A549 (cell line): Measurements from ENCODE around the gene TRPV4. TPM values are rescaled to one million over a fixed set of nuclear protein-coding genes. Genes with fewer than 3 reads are reported as not detected.

ENCODE experiments used
- ATAC-seq, 2 experiments: fragments of 200-7000 bp in 1 of 2; fragments of >200 bp in 1 of 2; cut with Nextera tagmentation in 1 of 2; cut with Tn5 transposase in 1 of 2; 3 replicates each; pipeline versions ENCODE4 v1.8.0 to v1.9.1; 2018 to 2020; ENCODE audit warnings: mild to moderate bottlenecking in 1 of 2, moderate library complexity in 1 of 2
- CTCF ChIA-PET: fragments of 300-600 bp; sonication (Branson Sonifier 250); formaldehyde crosslinking; extraction: SDS; loops from one replicate; lab custom pipeline; 2021; ENCODE audit warnings: antibody characterized with exemption, inconsistent platforms; lab: Yijun Ruan, JAX
- POLR2A ChIA-PET: fragments of 350-600 bp; formaldehyde crosslinking; extraction: SDS; loops from one replicate; lab custom pipeline; 2021; ENCODE audit warnings: antibody characterized with exemption, inconsistent platforms; lab: Yijun Ruan, JAX
- DNase-seq, 2 experiments: peaks; one replicate each; pipeline versions ENCODE4 v3.0.0 to v3.0.0-alpha.2; 2011 to 2016; ENCODE audit warnings: low read depth in 1 of 2, low spot score in 1 of 2
- FAIRE-seq: peaks from 2 replicates; lab custom pipeline; 2011; peaks lifted over from hg19 to GRCh38; lab: Jason Lieb, UNC
- H3K27ac ChIP-seq, 2 experiments: fragments of >200 bp; sonication (Bioruptor Twin); formaldehyde crosslinking; 3 replicates each; pipeline ENCODE4 v1.5.1; 2016 to 2017
- H3K4me1 ChIP-seq: fragments of >200 bp; sonication (Bioruptor Twin); formaldehyde crosslinking; 3 replicates; pipeline ENCODE4 v1.6.1; 2016
- H3K4me2 ChIP-seq: fragments of >200 bp; sonication (Bioruptor Twin); formaldehyde crosslinking; 3 replicates; pipeline ENCODE4 v1.6.1; 2016
- H3K4me3 ChIP-seq: fragments of >200 bp; sonication (Bioruptor Twin); formaldehyde crosslinking; 3 replicates; pipeline ENCODE4 v1.5.1; 2016
- H3K9me3 ChIP-seq: fragments of >200 bp; sonication (Bioruptor Twin); formaldehyde crosslinking; 3 replicates; pipeline ENCODE4 v1.6.1; 2016
- BHLHE40 ChIP-seq: IDR thresholded peaks from 2 replicates; pipeline ENCODE4 v1.6.1; 2012; ENCODE audit warnings: low read depth, low read length, inconsistent platforms
- FOSL2 ChIP-seq, 2 experiments: fragments of 450-650 bp in 1 of 2; fragments of >200 bp in 1 of 2; sonication (Bioruptor Twin) in 1 of 2; formaldehyde crosslinking; IDR thresholded peaks; 2 replicates each; pipeline versions ENCODE4 v1.5.0 to v1.6.1; 2016 to 2020; ENCODE audit warnings: mild to moderate bottlenecking in 1 of 2, moderate library complexity in 1 of 2
- HDAC2 ChIP-seq: fragments of 200-600 bp; sonication (generic); IDR thresholded peaks from 2 replicates; pipeline ENCODE4 v1.6.1; 2016
- HOXA7 ChIP-seq: fragments of 250-450 bp; sonication (Bioruptor Pico); IDR thresholded peaks from 2 replicates; pipeline ENCODE4 v1.5.0; 2020; ENCODE audit warnings: mild to moderate bottlenecking, moderate library complexity
- HOXB13 ChIP-seq: fragments of 250-450 bp; sonication (Bioruptor Pico); IDR thresholded peaks from 2 replicates; pipeline ENCODE4 v1.5.0; 2020; ENCODE audit warnings: low read depth, mild to moderate bottlenecking, moderate library complexity
- MAZ ChIP-seq: fragments of 150-350 bp; IDR thresholded peaks from 2 replicates; pipeline ENCODE4 v1.6.1; 2014; ENCODE audit warnings: antibody characterized with exemption, low read depth, low read length, borderline replicate concordance
- NPAS2 ChIP-seq: fragments of 250-450 bp; sonication (Bioruptor Pico); IDR thresholded peaks from 2 replicates; pipeline ENCODE4 v1.8.0; 2022; ENCODE audit warnings: mild to moderate bottlenecking, moderate library complexity, borderline replicate concordance
- RAD21 ChIP-seq, 2 experiments: fragments of >200 bp in 1 of 2; sonication (Bioruptor Twin) in 1 of 2; formaldehyde crosslinking in 1 of 2; IDR thresholded peaks in 1 of 2; conservative IDR thresholded peaks in 1 of 2; 2 replicates in 1 of 2; 3 replicates in 1 of 2; pipeline ENCODE4 v1.6.1; 2012 to 2018; ENCODE audit warnings: inconsistent platforms in 1 of 2
- RARB ChIP-seq: fragments of 250-450 bp; sonication (Bioruptor Pico); IDR thresholded peaks from 2 replicates; pipeline ENCODE4 v1.8.0; 2021; ENCODE audit warnings: mild to moderate bottlenecking, moderate library complexity
- RCOR1 ChIP-seq: fragments of 150-350 bp; IDR thresholded peaks from 2 replicates; pipeline ENCODE4 v1.6.1; 2014; ENCODE audit warnings: antibody characterized with exemption, low read length, low read depth
- SMC3 ChIP-seq: fragments of >200 bp; sonication (Bioruptor Twin); formaldehyde crosslinking; IDR thresholded peaks from 3 replicates; pipeline ENCODE4 v1.6.1; 2018; ENCODE audit warnings: inconsistent platforms
- ZNF302 ChIP-seq: fragments of 250-450 bp; sonication (Bioruptor Pico); IDR thresholded peaks from 2 replicates; pipeline ENCODE4 v1.9.0; 2021; ENCODE audit warnings: inconsistent platforms, mild to moderate bottlenecking, moderate library complexity
- WGBS: methylation state at CpG from one replicate; pipeline ENCODE4 v1.1.6; 2017; ENCODE audit errors: missing lambda C conversion rate; 5-methylcytosine and 5-hydroxymethylcytosine counted together
- polyA plus RNA-seq, 4 experiments: library from polyadenylated mRNA; depleted of rRNA in 3 of 4; stranded (reverse); fragments of >200 nt; fragmentation: RNase III in 1 of 4; extraction: RNeasy Plus Mini Kit Qiagen cat#74134 plus additional on column Dnase treatment in 1 of 4; gene quantifications; 2 replicates in 3 of 4; 3 replicates in 1 of 4; pipeline ENCODE4 v1.2.3, GENCODE V29; 2011 to 2017
- TF ChIP-seq, protein P1 (sequence below): IDR thresholded peaks from 2 replicates; pipeline ENCODE4 v1.6.1; 2012; ENCODE audit warnings: low read depth, borderline replicate concordance
- TF ChIP-seq, protein P2 (sequence below): fragments of 250-450 bp; sonication (Bioruptor Pico); IDR thresholded peaks from 2 replicates; pipeline ENCODE4 v1.5.0; 2021; ENCODE audit warnings: mild to moderate bottlenecking, moderate library complexity, borderline replicate concordance
- TF ChIP-seq, protein P3 (sequence below): fragments of >200 bp; sonication (Bioruptor Twin); formaldehyde crosslinking; IDR thresholded peaks from 2 replicates; pipeline ENCODE4 v1.6.1; 2016
- TF ChIP-seq, protein P4 (sequence below): fragments of >200 bp; sonication (Bioruptor Twin); formaldehyde crosslinking; IDR thresholded peaks from 3 replicates; pipeline ENCODE4 v1.6.1; 2016
- TF ChIP-seq, protein P5 (sequence below): fragments of >200 bp; sonication (Bioruptor Twin); formaldehyde crosslinking; IDR thresholded peaks from 3 replicates; pipeline ENCODE4 v1.5.1; 2016
- TF ChIP-seq, protein P6 (sequence below): fragments of 150-350 bp; IDR thresholded peaks from 2 replicates; pipeline ENCODE4 v1.6.1; 2014; ENCODE audit warnings: low read depth, mild to moderate bottlenecking, low read length
- TF ChIP-seq, protein P7 (sequence below): fragments of 450-650 bp; IDR thresholded peaks from 2 replicates; pipeline ENCODE4 v1.6.1; 2014; ENCODE audit warnings: antibody characterized with exemption

Gene TRPV4
- polyA plus RNA-seq, 2 of the 4 experiments (the other 2 are of a cell fraction): 0.15 to 0.37 TPM

DNA sequence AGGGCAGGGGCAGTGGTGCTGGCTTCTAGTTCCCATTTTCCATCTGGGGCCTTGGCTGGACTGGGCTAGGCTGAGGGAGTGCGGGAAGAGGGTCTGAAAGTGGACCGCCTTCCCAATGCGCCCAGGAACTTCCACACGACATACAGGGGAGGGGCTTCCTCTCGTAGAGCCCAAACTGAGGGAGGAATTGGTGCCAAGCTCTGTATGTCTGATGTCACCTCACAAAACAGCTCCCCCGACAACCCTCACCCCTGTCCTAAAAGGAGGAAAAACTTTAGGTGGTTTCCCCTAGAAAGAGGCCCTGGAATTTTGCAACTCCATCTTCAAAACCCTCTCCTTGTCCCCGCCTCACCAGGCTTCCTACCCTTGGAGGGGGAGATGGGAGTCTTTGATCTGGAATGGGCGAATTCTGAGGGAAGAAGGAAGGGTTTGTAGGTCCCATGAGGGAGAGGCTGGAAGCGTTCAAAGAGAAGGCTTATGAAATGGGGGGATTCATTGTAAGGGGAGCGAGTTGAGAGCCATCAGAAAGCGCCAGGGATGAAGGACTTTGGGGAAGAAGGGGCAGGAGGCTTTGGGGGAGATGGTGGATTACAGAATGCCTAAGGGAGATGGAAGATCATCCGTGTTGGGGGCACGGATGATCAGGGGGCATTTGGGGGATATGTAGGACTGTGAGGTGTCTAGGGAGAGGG is 46.3 kb upstream of the TRPV4 start:
- H3K4me2 ChIP-seq: peak overlapping the region; percentile 79
- ATAC-seq (no peak), FAIRE-seq (no peak), DNase-seq (no peak)
- H3K4me3 ChIP-seq: peak overlapping the region; percentile 81
- TF ChIP-seq, protein P1, sequence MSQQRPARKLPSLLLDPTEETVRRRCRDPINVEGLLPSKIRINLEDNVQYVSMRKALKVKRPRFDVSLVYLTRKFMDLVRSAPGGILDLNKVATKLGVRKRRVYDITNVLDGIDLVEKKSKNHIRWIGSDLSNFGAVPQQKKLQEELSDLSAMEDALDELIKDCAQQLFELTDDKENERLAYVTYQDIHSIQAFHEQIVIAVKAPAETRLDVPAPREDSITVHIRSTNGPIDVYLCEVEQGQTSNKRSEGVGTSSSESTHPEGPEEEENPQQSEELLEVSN: no peak
- TF ChIP-seq, protein P2, sequence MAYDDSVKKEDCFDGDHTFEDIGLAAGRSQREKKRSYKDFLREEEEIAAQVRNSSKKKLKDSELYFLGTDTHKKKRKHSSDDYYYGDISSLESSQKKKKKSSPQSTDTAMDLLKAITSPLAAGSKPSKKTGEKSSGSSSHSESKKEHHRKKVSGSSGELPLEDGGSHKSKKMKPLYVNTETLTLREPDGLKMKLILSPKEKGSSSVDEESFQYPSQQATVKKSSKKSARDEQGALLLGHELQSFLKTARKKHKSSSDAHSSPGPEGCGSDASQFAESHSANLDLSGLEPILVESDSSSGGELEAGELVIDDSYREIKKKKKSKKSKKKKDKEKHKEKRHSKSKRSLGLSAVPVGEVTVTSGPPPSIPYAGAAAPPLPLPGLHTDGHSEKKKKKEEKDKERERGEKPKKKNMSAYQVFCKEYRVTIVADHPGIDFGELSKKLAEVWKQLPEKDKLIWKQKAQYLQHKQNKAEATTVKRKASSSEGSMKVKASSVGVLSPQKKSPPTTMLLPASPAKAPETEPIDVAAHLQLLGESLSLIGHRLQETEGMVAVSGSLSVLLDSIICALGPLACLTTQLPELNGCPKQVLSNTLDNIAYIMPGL (CRISPR knock-in tag): no peak
- TF ChIP-seq SMC3: no peak
- TF ChIP-seq, protein P3, sequence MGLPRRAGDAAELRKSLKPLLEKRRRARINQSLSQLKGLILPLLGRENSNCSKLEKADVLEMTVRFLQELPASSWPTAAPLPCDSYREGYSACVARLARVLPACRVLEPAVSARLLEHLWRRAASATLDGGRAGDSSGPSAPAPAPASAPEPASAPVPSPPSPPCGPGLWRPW: no peak
- no peak for TF ChIP-seq HOXA7 (CRISPR knock-in tag)
- no peak for TF ChIP-seq RAD21 (conservative IDR thresholded peaks at IDR 0.05 in 1 of 2, IDR thresholded peaks at IDR 0.05 in 1 of 2)
- TF ChIP-seq HDAC2: no peak
- TF ChIP-seq, protein P4, sequence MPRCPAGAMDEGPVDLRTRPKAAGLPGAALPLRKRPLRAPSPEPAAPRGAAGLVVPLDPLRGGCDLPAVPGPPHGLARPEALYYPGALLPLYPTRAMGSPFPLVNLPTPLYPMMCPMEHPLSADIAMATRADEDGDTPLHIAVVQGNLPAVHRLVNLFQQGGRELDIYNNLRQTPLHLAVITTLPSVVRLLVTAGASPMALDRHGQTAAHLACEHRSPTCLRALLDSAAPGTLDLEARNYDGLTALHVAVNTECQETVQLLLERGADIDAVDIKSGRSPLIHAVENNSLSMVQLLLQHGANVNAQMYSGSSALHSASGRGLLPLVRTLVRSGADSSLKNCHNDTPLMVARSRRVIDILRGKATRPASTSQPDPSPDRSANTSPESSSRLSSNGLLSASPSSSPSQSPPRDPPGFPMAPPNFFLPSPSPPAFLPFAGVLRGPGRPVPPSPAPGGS: no peak
- TF ChIP-seq NPAS2 (CRISPR knock-in tag): no peak
- TF ChIP-seq, protein P5, sequence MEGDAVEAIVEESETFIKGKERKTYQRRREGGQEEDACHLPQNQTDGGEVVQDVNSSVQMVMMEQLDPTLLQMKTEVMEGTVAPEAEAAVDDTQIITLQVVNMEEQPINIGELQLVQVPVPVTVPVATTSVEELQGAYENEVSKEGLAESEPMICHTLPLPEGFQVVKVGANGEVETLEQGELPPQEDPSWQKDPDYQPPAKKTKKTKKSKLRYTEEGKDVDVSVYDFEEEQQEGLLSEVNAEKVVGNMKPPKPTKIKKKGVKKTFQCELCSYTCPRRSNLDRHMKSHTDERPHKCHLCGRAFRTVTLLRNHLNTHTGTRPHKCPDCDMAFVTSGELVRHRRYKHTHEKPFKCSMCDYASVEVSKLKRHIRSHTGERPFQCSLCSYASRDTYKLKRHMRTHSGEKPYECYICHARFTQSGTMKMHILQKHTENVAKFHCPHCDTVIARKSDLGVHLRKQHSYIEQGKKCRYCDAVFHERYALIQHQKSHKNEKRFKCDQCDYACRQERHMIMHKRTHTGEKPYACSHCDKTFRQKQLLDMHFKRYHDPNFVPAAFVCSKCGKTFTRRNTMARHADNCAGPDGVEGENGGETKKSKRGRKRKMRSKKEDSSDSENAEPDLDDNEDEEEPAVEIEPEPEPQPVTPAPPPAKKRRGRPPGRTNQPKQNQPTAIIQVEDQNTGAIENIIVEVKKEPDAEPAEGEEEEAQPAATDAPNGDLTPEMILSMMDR: no peak
- TF ChIP-seq RARB (CRISPR knock-in tag): no peak
- no peak for TF ChIP-seq RCOR1
- TF ChIP-seq MAZ: no peak
- TF ChIP-seq, protein P6, sequence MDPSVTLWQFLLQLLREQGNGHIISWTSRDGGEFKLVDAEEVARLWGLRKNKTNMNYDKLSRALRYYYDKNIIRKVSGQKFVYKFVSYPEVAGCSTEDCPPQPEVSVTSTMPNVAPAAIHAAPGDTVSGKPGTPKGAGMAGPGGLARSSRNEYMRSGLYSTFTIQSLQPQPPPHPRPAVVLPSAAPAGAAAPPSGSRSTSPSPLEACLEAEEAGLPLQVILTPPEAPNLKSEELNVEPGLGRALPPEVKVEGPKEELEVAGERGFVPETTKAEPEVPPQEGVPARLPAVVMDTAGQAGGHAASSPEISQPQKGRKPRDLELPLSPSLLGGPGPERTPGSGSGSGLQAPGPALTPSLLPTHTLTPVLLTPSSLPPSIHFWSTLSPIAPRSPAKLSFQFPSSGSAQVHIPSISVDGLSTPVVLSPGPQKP: no peak
- no peak for TF ChIP-seq ZNF302
- TF ChIP-seq, protein P7, sequence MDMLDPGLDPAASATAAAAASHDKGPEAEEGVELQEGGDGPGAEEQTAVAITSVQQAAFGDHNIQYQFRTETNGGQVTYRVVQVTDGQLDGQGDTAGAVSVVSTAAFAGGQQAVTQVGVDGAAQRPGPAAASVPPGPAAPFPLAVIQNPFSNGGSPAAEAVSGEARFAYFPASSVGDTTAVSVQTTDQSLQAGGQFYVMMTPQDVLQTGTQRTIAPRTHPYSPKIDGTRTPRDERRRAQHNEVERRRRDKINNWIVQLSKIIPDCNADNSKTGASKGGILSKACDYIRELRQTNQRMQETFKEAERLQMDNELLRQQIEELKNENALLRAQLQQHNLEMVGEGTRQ: no peak
- TF ChIP-seq HOXB13 (CRISPR knock-in tag): no peak
- TF ChIP-seq BHLHE40: no peak
- no peak for TF ChIP-seq FOSL2 (IDR thresholded peaks at IDR 0.05)
- TF ChIP-seq FOSL2 (CRISPR knock-in tag; IDR thresholded peaks at IDR 0.05): no peak
- CTCF ChIA-PET: interaction anchor here (0.7 to 4.3 kb wide), 7 partner anchors 12 to 282 kb away, joined by 3 to 26 read pairs (median 3); no protein-coding TSS in a partner anchor
- H3K27ac ChIP-seq: peak overlapping the region; percentile 82 to 90
- 48% methylated on average over 13 of the region's 13 CpGs for WGBS
- POLR2A ChIA-PET: no interaction called here
- H3K4me1 ChIP-seq: peaks cover 40% of the 10 kb centered on the region
- no peaks in the 10 kb centered on the region for H3K9me3 ChIP-seq
